IPS DF 19.7 (cell line): ENCODE measurements around the gene PCDH7.

Source experiments
- DNase-seq: peaks from one replicate; pipeline ENCODE4 v3.0.0-alpha.2; 2013; ENCODE audit warnings: low read depth, low spot score

The PCDH7 gene

GRCh38 chr4:30725562-30725961, 5.4 kb downstream of the PCDH7 start:
- no peak for DNase-seq

- DNase-seq: no peak
Observed at GRCh38 chr4:30726090-30726675, 6.0 kb downstream of the PCDH7 start.

- DNase-seq: no peak
Observed at GRCh38 chr4:30727409-30727808, 7.2 kb downstream of the PCDH7 start.

GRCh38 chr4:30728311-30728710, 8.1 kb downstream of the PCDH7 start:
- DNase-seq: no peak

- DNase-seq: no peak
Observed at GRCh38 chr4:30743897-30744296, 23.7 kb downstream of the PCDH7 start.

- DNase-seq: no peak
Observed at GRCh38 chr4:30744386-30744785, 24.2 kb downstream of the PCDH7 start.

- DNase-seq: no peak
Observed at GRCh38 chr4:30744957-30745640, 24.9 kb downstream of the PCDH7 start.

GRCh38 chr4:30746735-30747134, 26.6 kb downstream of the PCDH7 start:
- no peak for DNase-seq

GRCh38 chr4:30753316-30753715, 33.1 kb downstream of the PCDH7 start:
- no peak for DNase-seq

- DNase-seq: no peak
Observed at GRCh38 chr4:30754021-30754420, 33.9 kb downstream of the PCDH7 start.

GRCh38 chr4:30755346-30755745, 35.2 kb downstream of the PCDH7 start:
- DNase-seq: no peak

GRCh38 chr4:30756553-30756952, 36.4 kb downstream of the PCDH7 start:
- DNase-seq: no peak

GRCh38 chr4:30757357-30757756, 37.2 kb downstream of the PCDH7 start:
- DNase-seq: no peak

GRCh38 chr4:30760551-30760950, 40.4 kb downstream of the PCDH7 start:
- no peak for DNase-seq

- no peak for DNase-seq
Observed at GRCh38 chr4:30763321-30763727, 43.2 kb downstream of the PCDH7 start.

GRCh38 chr4:30765022-30765421, 44.9 kb downstream of the PCDH7 start:
- DNase-seq: no peak

- DNase-seq: no peak
Observed at GRCh38 chr4:30767147-30767845, 47.1 kb downstream of the PCDH7 start.

GRCh38 chr4:30768277-30768676, 48.1 kb downstream of the PCDH7 start:
- no peak for DNase-seq

- DNase-seq: no peak
Observed at GRCh38 chr4:30769093-30769492, 48.9 kb downstream of the PCDH7 start.

GRCh38 chr4:30770049-30770549, 49.9 kb downstream of the PCDH7 start:
- DNase-seq: no peak

GRCh38 chr4:30770812-30771211, 50.6 kb downstream of the PCDH7 start:
- no peak for DNase-seq

- no peak for DNase-seq
Observed at GRCh38 chr4:30776451-30776850, 56.3 kb downstream of the PCDH7 start.

GRCh38 chr4:30776921-30777415, 56.8 kb downstream of the PCDH7 start:
- DNase-seq: no peak
